ENCODE measurements around the gene SYNJ2BP. TPM values are rescaled to one million over a fixed set of nuclear protein-coding genes. Genes with fewer than 3 reads are reported as not detected.

The SYNJ2BP gene
- total RNA-seq, 1 donor from 2014 or later = 31.3 TPM

DNA sequence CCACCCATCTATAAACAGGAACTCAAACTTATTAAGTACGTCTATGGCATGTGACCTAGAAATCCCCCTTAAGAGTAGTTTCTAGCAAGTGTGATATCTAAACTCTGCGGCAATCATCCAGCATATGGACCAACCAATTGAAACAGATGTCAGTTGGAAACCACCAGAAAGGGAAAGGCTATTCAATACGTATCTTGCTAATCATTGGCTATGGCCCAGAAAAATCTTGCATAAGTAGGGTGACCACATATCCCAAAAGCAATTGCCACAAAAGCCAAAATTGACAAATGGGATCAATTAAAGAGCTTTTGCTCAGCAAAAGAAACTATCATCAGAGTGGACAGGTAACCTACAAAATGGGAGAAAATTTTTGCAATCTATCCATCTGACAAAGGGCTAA, 24.2 kb downstream of the SYNJ2BP start:
- DNase-seq (ENCODE audit: low read depth) = no peak

DNA sequence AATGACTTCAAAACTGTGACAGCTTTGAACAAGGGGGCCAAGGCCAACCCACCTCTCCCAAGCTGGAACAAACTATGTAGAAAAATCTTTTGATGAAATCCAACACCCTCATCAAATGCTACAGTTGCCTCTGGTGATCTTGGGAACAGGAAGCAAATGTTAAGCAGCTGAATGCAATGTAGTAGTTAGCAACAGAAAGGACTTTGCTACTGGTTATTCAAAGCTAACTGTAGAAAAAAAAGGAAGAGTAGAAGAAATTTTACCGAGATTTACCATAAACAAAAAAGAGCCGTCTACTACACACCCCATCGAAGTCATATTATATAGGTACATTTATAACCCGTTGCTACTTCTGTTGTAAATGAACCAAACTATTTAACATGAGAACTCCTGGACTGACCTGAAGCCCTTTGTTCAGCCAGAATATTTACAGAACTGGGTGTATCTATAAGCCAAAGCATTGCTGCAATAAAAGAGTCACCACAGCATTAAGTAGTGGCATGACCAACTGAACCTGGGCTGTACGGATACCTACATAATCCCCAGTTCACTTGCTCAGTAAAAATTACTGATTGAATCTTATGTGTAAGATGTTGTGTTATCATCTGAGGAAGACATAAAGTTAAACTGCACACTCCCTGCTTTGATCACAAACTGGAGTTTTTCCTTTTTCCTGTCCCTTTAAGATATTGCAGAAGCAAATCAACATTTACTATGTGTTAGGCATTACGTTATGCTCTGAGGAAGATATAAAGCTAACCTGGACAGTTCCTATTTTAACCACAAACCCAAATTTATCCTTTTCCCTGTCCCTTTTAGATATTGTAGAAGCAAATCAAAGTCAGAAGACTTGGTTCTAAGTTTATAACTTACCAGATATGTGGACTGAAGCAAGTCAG, 25.1 kb downstream of the SYNJ2BP start:
- DNase-seq (ENCODE audit: low read depth) = no peak

DNA sequence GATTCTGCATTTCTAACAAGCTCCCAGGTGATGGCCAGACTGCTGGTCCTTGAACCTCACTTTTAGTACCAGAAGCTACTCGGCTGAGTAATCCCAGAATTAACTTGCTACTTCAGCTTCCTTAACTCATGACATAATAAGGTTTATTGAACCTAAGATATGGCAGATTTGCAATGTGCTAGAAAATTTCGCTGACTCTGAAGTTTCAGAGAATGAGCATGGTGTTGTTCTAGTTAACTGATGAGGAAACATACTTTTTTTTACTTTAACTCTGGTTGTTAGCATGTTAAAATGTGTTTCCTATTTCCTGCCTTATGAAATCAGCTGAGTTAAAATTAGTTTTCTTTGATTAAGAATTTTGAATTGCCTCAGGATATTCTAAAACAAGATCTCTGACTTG, 34.4 kb downstream of the SYNJ2BP start:
- no peak for DNase-seq (ENCODE audit: low read depth)

DNA sequence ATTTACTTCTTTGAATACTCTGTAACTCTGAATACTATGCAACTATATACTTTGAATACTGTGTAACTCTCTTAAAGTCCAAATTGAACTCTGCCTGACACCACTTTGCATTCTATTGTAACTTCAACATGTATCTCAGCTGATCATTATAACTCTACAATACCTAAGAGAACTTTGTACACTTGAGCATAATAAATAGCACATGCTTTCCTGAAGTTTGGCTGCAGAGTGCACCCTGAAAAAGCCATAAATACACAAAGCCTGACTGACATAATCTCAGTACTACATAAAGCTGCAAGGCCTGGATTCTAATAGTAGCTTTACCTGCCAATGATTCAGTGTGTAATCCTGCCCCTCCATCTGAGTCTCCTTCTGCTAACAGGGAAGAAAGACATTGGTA, 36.1 kb downstream of the SYNJ2BP start:
- DNase-seq (ENCODE audit: low read depth) = no peak

DNA sequence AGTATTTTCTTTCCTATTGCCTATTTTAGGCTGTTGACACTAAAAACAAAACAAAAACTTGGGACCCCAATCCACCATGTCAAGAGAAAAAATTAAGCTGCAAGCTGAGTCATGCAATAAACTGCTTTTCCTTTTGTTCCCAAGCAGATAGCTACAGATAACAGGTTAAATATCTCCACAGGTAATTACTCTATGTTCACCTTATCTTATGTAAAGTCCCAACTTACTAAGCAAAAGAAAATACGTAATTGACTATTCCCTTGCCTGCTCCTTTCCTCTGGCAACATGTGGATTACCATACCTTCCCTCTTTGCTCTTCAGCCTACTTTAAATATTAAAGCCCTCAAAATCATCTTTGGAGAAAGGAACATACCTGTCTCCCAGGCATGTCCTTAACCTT, 38.2 kb downstream of the SYNJ2BP start:
- DNase-seq (ENCODE audit: low read depth) = no peak

Other genes with a start within 250 kb of the SYNJ2BP start
- 0.15 TPM in 1 of 2 replicates, not detected in the other for gene SLC8A3, start 228.1 kb downstream of the SYNJ2BP start, total RNA-seq
- gene COX16, start 57.4 kb downstream of the SYNJ2BP start, total RNA-seq = 54.2 and 81.8 TPM in 2 replicates
- 1.7 TPM in 2 replicates for gene ADAM21, start 35.1 kb upstream of the SYNJ2BP start, total RNA-seq
- gene ADAM20, start 117.9 kb upstream of the SYNJ2BP start, total RNA-seq = 0.87 and 2.4 TPM in 2 replicates
- gene MED6, start 183.6 kb upstream of the SYNJ2BP start, total RNA-seq = 36.1 and 37.8 TPM in 2 replicates
- 4.0 and 9.9 TPM in 2 replicates for gene TTC9, start 224.8 kb upstream of the SYNJ2BP start, total RNA-seq

Data from renal cortical epithelial cell (primary cell).